Measurements from ENCODE around the gene LHFPL6.

LHFPL6 gene

DNA sequence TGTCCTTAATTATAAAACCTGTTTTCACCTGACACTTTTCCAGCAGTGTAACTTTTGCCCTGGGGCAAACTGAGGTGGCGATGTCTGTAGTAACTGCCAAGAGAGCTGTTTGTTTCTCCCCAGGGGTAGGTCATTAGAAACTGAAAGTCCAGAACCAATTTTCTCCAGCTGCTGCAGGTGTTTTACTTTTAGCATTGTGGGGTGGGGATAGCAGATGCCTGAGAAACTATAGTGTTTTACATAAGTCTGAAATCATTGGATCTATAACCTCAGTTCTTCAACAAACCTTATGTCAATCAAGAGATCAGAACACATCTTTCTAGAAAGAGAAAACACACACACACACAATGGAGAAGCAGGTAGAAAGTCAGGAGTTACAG lies 92.7 kb downstream of the LHFPL6 start:
- Histone ChIP-seq H4K20me1 (ENCODE audit: insufficient read depth, low read length) (no peaks in the 10 kb centered on the region), H3K4me3 (ENCODE audit: low read length) (no peak overlapping the region), H3K27ac (ENCODE audit: low read length) (no peak overlapping the region), H3K9me3 (replicated peaks; ENCODE audit: insufficient read depth, low read length) (no peaks in the 10 kb centered on the region), H3K9me2 (replicated peaks; ENCODE audit: insufficient read depth, low read length) (no peaks in the 10 kb centered on the region), H3K4me1 (ENCODE audit: low read length) (0 out of 2 replicates have a peak, but pooled peaks cover 4% of the 10 kb centered on the region), H3K27me3 (replicated peaks; ENCODE audit: insufficient read depth, low read length) (no peaks in the 10 kb centered on the region), H3F3A (ENCODE audit: insufficient read depth, low read length) (no peaks in the 10 kb centered on the region), H3K79me2 (ENCODE audit: low read length) (no peaks in the 10 kb centered on the region), H2AFZ (ENCODE audit: low read length) (no peak overlapping the region), H3K9ac (ENCODE audit: low read length) (no peak overlapping the region), H3K4me2 (ENCODE audit: low read depth, low read length) (no peak overlapping the region), H3K36me3 (replicated peaks; ENCODE audit: insufficient read depth, low read length) (no peaks in the 10 kb centered on the region)
- DNase-seq, result peak; percentile 69
- TF ChIP-seq EZH2phosphoT487 (IDR thresholded peaks at IDR 0.05; ENCODE audit: low read length), result no peak
- TF ChIP-seq EZH2 (optimal IDR thresholded peaks at IDR 0.05; ENCODE audit: low read depth, low read length), result no peak
- TF ChIP-seq, protein P1, sequence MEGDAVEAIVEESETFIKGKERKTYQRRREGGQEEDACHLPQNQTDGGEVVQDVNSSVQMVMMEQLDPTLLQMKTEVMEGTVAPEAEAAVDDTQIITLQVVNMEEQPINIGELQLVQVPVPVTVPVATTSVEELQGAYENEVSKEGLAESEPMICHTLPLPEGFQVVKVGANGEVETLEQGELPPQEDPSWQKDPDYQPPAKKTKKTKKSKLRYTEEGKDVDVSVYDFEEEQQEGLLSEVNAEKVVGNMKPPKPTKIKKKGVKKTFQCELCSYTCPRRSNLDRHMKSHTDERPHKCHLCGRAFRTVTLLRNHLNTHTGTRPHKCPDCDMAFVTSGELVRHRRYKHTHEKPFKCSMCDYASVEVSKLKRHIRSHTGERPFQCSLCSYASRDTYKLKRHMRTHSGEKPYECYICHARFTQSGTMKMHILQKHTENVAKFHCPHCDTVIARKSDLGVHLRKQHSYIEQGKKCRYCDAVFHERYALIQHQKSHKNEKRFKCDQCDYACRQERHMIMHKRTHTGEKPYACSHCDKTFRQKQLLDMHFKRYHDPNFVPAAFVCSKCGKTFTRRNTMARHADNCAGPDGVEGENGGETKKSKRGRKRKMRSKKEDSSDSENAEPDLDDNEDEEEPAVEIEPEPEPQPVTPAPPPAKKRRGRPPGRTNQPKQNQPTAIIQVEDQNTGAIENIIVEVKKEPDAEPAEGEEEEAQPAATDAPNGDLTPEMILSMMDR (IDR thresholded peaks at IDR 0.05; ENCODE audit: low read length), result no peak

DNA sequence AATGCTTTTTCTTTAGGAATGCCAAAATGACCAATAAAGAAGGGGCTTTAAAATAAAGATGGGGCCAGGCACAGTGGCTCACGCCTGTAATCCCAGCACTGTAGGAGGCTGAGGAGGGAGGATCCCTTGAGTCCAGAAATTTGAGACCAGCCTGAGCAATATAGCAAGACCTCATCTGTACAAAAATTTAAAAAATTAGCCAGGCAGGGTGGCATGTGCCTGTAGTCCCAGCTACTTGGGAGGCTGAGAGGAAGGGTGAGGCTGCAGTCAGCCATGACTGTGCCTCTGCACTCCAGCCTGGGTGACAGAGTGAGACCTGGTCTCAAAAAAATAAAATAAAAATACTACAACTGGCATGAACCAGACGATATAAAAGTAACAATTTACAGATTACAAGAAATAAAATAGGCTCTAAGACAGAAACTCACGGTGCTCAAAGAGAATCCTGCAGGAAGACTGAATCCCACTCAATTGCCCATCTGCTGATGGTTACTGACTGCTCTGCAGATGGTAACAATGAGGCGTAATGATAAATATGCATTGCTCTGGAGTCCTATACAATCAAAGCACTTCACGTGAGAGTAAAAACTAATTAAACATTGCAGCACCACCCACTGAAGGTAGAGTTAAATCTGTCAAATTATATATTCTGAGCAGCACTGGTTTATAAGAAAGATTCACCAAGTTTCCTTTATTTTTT lies 93.2 kb downstream of the LHFPL6 start:
- H3K9ac ChIP-seq (ENCODE audit: low read length), result no peak overlapping the region
- H2AFZ ChIP-seq (ENCODE audit: low read length), result no peak overlapping the region
- H3K27ac ChIP-seq (ENCODE audit: low read length), result no peak overlapping the region
- no peaks in the 10 kb centered on the region for H3K36me3 ChIP-seq (replicated peaks; ENCODE audit: insufficient read depth, low read length)
- no peaks in the 10 kb centered on the region for H4K20me1 ChIP-seq (ENCODE audit: insufficient read depth, low read length)
- no peaks in the 10 kb centered on the region for H3K27me3 ChIP-seq (replicated peaks; ENCODE audit: insufficient read depth, low read length)
- no peak for DNase-seq
- no peaks in the 10 kb centered on the region for H3K79me2 ChIP-seq (ENCODE audit: low read length)
- no peaks in the 10 kb centered on the region for H3K9me3 ChIP-seq (replicated peaks; ENCODE audit: insufficient read depth, low read length)
- H3K9me2 ChIP-seq (replicated peaks; ENCODE audit: insufficient read depth, low read length), result no peaks in the 10 kb centered on the region
- no peak overlapping the region for H3K4me2 ChIP-seq (ENCODE audit: low read depth, low read length)
- no peaks in the 10 kb centered on the region for H3F3A ChIP-seq (ENCODE audit: insufficient read depth, low read length)
- H3K4me3 ChIP-seq (ENCODE audit: low read length), result no peak overlapping the region
- 0 out of 2 replicates have a peak, but pooled peaks cover 4% of the 10 kb centered on the region for H3K4me1 ChIP-seq (ENCODE audit: low read length)
- TF ChIP-seq EZH2 (optimal IDR thresholded peaks at IDR 0.05; ENCODE audit: low read depth, low read length) (no peak), EZH2phosphoT487 (IDR thresholded peaks at IDR 0.05; ENCODE audit: low read length) (no peak)
- TF ChIP-seq, protein P1 (IDR thresholded peaks at IDR 0.05; ENCODE audit: low read length), result no peak

DNA sequence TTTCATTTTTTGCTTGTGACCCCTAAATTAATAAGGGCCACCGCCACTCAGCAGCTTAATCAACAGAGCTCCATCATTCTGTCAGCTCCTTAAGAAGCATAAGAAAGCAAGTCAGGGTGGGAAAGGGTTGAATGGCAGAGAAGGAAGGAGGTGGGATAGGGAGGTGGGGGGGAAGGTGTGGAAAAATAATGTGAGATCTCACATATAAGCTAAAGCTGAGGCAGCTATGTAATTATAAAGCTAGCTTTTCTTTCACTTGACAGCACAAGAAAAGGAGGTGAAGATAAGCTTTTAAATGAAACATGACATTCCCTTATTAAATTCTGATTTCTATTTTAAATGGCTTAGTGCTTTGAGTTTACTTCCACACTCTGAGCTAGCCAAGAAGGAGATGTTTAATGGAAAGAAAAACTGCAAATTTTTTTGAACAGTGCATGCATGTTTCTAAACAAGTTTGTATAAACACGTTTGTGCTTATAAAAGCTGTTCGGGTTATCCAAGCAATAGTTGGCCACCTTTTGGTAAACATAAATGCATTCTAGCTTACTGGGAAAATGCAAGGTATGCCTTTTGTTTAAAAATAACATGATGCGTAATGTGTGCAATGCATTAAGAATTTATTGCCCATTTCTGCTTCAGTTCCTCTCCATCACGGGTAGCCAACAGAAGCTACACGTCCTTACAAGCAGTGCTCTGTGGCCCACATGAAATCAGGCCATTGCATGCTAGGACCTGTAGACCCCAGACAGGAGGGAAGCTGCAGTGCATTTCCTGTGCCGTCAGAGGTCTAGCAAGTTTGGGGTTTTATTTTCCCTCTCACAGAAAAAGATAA lies 96.2 kb downstream of the LHFPL6 start:
- no peak overlapping the region for H3K9ac ChIP-seq (ENCODE audit: low read length)
- no peaks in the 10 kb centered on the region for H3K79me2 ChIP-seq (ENCODE audit: low read length)
- 0 out of 2 replicates have a peak, but pooled peaks cover 4% of the 10 kb centered on the region for H3K4me1 ChIP-seq (ENCODE audit: low read length)
- no peak for DNase-seq
- H3K27ac ChIP-seq (ENCODE audit: low read length), result no peak overlapping the region
- no peaks in the 10 kb centered on the region for H3F3A ChIP-seq (ENCODE audit: insufficient read depth, low read length)
- no peak overlapping the region for H2AFZ ChIP-seq (ENCODE audit: low read length)
- H3K4me3 ChIP-seq (ENCODE audit: low read length), result no peak overlapping the region
- H3K27me3 ChIP-seq (replicated peaks; ENCODE audit: insufficient read depth, low read length), result no peaks in the 10 kb centered on the region
- no peaks in the 10 kb centered on the region for H3K9me2 ChIP-seq (replicated peaks; ENCODE audit: insufficient read depth, low read length)
- no peaks in the 10 kb centered on the region for H3K36me3 ChIP-seq (replicated peaks; ENCODE audit: insufficient read depth, low read length)
- no peaks in the 10 kb centered on the region for H3K9me3 ChIP-seq (replicated peaks; ENCODE audit: insufficient read depth, low read length)
- TF ChIP-seq, protein P1 (IDR thresholded peaks at IDR 0.05; ENCODE audit: low read length), result no peak
- TF ChIP-seq EZH2 (optimal IDR thresholded peaks at IDR 0.05; ENCODE audit: low read depth, low read length), result no peak
- TF ChIP-seq EZH2phosphoT487 (IDR thresholded peaks at IDR 0.05; ENCODE audit: low read length), result no peak
- H3K4me2 ChIP-seq (ENCODE audit: low read depth, low read length), result no peak overlapping the region
- no peaks in the 10 kb centered on the region for H4K20me1 ChIP-seq (ENCODE audit: insufficient read depth, low read length)

Data from MM.1S (cell line).